ENCODE measurements around the gene NBPF4.

DNA sequence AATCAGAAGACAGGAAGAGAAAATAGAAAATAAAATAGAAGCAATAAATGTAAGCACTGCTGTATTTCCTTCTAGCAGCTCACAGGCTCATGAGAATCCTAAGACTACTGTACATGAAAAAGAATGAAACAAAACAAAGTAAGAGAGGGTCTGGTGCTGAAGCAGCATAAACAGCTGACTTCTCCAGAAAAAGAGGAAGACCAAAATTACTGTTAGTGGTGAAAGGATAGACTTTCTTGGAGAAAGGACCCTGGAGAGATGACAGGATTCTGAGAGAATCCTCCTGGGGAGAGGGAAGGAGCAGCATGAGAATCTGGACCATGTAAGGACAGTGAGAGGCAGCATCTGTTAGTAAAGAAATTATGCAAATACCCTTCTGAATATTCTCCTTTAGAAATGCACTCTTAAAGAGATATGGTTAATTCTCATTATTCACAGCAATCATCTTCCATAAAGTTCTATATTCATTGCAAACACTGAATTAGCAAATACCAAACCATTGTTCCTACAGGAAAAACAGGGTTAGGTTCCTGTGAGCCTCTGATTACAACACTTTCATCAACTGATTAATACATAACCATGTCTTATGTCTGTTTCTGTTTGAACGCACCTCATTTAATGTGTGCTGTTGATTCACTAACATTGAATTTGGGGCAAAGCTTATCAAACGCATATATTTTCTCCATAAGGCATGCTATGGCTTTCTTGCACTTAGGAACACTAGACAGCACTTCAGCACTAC lies 60.7 kb downstream of the NBPF4 start:
- no peak for TF ChIP-seq EZH2phosphoT487 (IDR thresholded peaks at IDR 0.05; ENCODE audit: borderline replicate concordance, low read length)
- TF ChIP-seq, protein P1, sequence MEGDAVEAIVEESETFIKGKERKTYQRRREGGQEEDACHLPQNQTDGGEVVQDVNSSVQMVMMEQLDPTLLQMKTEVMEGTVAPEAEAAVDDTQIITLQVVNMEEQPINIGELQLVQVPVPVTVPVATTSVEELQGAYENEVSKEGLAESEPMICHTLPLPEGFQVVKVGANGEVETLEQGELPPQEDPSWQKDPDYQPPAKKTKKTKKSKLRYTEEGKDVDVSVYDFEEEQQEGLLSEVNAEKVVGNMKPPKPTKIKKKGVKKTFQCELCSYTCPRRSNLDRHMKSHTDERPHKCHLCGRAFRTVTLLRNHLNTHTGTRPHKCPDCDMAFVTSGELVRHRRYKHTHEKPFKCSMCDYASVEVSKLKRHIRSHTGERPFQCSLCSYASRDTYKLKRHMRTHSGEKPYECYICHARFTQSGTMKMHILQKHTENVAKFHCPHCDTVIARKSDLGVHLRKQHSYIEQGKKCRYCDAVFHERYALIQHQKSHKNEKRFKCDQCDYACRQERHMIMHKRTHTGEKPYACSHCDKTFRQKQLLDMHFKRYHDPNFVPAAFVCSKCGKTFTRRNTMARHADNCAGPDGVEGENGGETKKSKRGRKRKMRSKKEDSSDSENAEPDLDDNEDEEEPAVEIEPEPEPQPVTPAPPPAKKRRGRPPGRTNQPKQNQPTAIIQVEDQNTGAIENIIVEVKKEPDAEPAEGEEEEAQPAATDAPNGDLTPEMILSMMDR (IDR thresholded peaks at IDR 0.05; ENCODE audit: low read depth, low read length, poor library complexity, severe bottlenecking), result no peak

Data from DOHH2 (cell line).